PFSK-1 (cell line): Measurements from ENCODE around the gene CLTA.

ENCODE experiments used
- POLR2AphosphoS5 ChIP-seq: IDR thresholded peaks from 2 replicates; pipeline ENCODE4 v1.6.1; 2012; ENCODE audit warnings: low read depth, mild to moderate bottlenecking, control low read depth, low read length, moderate library complexity
- SIN3A ChIP-seq: IDR thresholded peaks from 2 replicates; pipeline ENCODE4 v1.6.1; 2012; ENCODE audit warnings: mild to moderate bottlenecking, low read length, moderate library complexity, borderline replicate concordance; ENCODE audit not compliant: insufficient read depth
- TAF1 ChIP-seq: IDR thresholded peaks from 2 replicates; pipeline ENCODE4 v1.6.1; 2012; ENCODE audit warnings: low read length, control low read depth, borderline replicate concordance; ENCODE audit not compliant: insufficient read depth
- TF ChIP-seq, protein P1 (sequence below), 2 experiments: IDR thresholded peaks; 2 replicates each; pipeline versions ENCODE4 v1.6.1 to v1.8.0; 2011 to 2012; ENCODE audit warnings: low read depth in 2 of 2, low read length in 2 of 2, control low read depth in 1 of 2, inconsistent platforms in 1 of 2, mild to moderate bottlenecking in 1 of 2, moderate library complexity in 1 of 2; ENCODE audit not compliant: insufficient read depth in 1 of 2

DNA sequence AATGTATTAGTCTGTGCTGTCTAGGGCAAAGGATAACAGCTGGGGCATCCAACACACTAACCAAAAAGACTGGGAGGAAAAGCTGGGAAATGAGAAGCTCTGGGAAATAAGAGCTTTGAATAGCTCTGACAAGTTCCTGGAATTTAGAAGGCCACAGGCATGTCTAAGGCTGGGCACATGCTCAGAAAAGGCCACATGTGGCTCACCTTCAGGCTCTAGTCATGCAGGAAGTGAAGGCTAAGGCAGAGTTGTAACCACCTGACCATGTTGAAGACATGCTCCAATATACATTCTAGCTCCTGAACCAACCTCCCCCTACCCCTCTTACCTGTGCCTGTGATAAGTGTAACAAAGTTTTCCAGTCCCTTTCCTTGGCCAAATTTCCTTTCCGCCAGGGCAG is 31.7 kb downstream of the CLTA start:
- TF ChIP-seq TAF1, result no peak
- TF ChIP-seq, protein P1, sequence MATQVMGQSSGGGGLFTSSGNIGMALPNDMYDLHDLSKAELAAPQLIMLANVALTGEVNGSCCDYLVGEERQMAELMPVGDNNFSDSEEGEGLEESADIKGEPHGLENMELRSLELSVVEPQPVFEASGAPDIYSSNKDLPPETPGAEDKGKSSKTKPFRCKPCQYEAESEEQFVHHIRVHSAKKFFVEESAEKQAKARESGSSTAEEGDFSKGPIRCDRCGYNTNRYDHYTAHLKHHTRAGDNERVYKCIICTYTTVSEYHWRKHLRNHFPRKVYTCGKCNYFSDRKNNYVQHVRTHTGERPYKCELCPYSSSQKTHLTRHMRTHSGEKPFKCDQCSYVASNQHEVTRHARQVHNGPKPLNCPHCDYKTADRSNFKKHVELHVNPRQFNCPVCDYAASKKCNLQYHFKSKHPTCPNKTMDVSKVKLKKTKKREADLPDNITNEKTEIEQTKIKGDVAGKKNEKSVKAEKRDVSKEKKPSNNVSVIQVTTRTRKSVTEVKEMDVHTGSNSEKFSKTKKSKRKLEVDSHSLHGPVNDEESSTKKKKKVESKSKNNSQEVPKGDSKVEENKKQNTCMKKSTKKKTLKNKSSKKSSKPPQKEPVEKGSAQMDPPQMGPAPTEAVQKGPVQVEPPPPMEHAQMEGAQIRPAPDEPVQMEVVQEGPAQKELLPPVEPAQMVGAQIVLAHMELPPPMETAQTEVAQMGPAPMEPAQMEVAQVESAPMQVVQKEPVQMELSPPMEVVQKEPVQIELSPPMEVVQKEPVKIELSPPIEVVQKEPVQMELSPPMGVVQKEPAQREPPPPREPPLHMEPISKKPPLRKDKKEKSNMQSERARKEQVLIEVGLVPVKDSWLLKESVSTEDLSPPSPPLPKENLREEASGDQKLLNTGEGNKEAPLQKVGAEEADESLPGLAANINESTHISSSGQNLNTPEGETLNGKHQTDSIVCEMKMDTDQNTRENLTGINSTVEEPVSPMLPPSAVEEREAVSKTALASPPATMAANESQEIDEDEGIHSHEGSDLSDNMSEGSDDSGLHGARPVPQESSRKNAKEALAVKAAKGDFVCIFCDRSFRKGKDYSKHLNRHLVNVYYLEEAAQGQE (IDR thresholded peaks at IDR 0.05; ENCODE audit: insufficient read depth in 1 of 2, low read depth in 2 of 2, low read length in 2 of 2), result no peak
- TF ChIP-seq POLR2AphosphoS5, result no peak
- no peak for TF ChIP-seq SIN3A
